GM19239 (cell line): ENCODE data around the gene RNPC3.
"Not testable (repeated sequence)": the region's sequence is repeated elsewhere in the genome, so short reads cannot be mapped to it uniquely, and the experiment has no call there.

Experiments
- DNase-seq: peaks from one replicate; pipeline ENCODE4 v3.0.0; 2011; ENCODE audit warnings: low spot score; ENCODE audit not compliant: insufficient read length
- FAIRE-seq: peaks from 2 replicates; lab custom pipeline; 2011; peaks lifted over from hg19 to GRCh38; lab: Jason Lieb, UNC

The RNPC3 gene

GRCh38 chr1:103546496-103546895 lies 21.0 kb downstream of the RNPC3 start:
- no peak for FAIRE-seq

GRCh38 chr1:103547840-103548239 lies 22.3 kb downstream of the RNPC3 start:
- FAIRE-seq (no peak), DNase-seq (no peak)

More at GRCh38 chr1:103546496-103546895, 21.0 kb downstream of the RNPC3 start:
- DNase-seq = no peak

- no peak for FAIRE-seq
- no peak for DNase-seq
Measured at GRCh38 chr1:103560427-103560826, 34.9 kb downstream of the RNPC3 start.

- FAIRE-seq, DNase-seq: not testable (repeated sequence)
Measured at GRCh38 chr1:103561124-103561523, 35.6 kb downstream of the RNPC3 start.

- DNase-seq (no peak), FAIRE-seq (peak; percentile 83)
Measured at GRCh38 chr1:103561643-103562395, 36.3 kb downstream of the RNPC3 start.

GRCh38 chr1:103563056-103563455 lies 37.6 kb downstream of the RNPC3 start:
- DNase-seq (no peak), FAIRE-seq (no peak)

- no peak for DNase-seq
- no peak for FAIRE-seq
Measured at GRCh38 chr1:103569493-103569892, 44.0 kb downstream of the RNPC3 start.

- not testable (repeated sequence) for DNase-seq, FAIRE-seq
Measured at GRCh38 chr1:103571289-103571688, 45.8 kb downstream of the RNPC3 start, which contains the start of gene AMY2B. TSS of gene AMY2B (plus strand) at chr1:103571589. CDS start at chr1:103571603, 14 bp downstream.

GRCh38 chr1:103576065-103576464 lies 50.6 kb downstream of the RNPC3 start:
- DNase-seq = no peak
- FAIRE-seq = peak; percentile 28

- not testable (repeated sequence) for DNase-seq, FAIRE-seq
Measured at GRCh38 chr1:103576784-103577183, 51.3 kb downstream of the RNPC3 start.

GRCh38 chr1:103582464-103582863 lies 57.0 kb downstream of the RNPC3 start:
- no peak for DNase-seq
- FAIRE-seq = no peak

GRCh38 chr1:103583887-103584286 lies 58.4 kb downstream of the RNPC3 start:
- DNase-seq (no peak), FAIRE-seq (no peak)

- DNase-seq (no peak), FAIRE-seq (no peak)
Measured at GRCh38 chr1:103584537-103584936, 59.0 kb downstream of the RNPC3 start.

- DNase-seq = not testable (repeated sequence)
- peak; percentile 72 for FAIRE-seq
Measured at GRCh38 chr1:103602740-103603139, 77.2 kb downstream of the RNPC3 start.
